HL-60 (cell line): ENCODE results near the gene PDCD4.

Experiments used
- DNase-seq, 2 experiments: peaks; one replicate each; pipeline ENCODE4 v3.0.0-alpha.2; 2010 to 2020; ENCODE audit warnings: low read depth in 1 of 2, low spot score in 1 of 2
- H3K27ac ChIP-seq: fragments of 250-450 bp; sonication (Bioruptor Pico); replicated peaks from 2 replicates; pipeline ENCODE4 v1.5.1; 2020; ENCODE audit warnings: mild to moderate bottlenecking, moderate library complexity
- H3K27me3 ChIP-seq: fragments of 250-450 bp; sonication (Bioruptor Pico); 2 replicates; pipeline ENCODE4 v1.5.1; 2021; ENCODE audit warnings: mild to moderate bottlenecking, moderate library complexity; ENCODE audit not compliant: insufficient read depth, poor library complexity, severe bottlenecking
- H3K4me3 ChIP-seq: replicated peaks from 2 replicates; pipeline ENCODE4 v1.5.1; 2011; ENCODE audit warnings: mild to moderate bottlenecking, control low read depth, low read length; ENCODE audit not compliant: insufficient read depth
- GABPA ChIP-seq: IDR thresholded peaks from 2 replicates; pipeline ENCODE4 v1.6.1; 2012; ENCODE audit warnings: low read depth
- POLR2AphosphoS5 ChIP-seq: IDR thresholded peaks from 2 replicates; pipeline ENCODE4 v1.6.1; 2012; ENCODE audit warnings: low read depth
- REST ChIP-seq: IDR thresholded peaks from 2 replicates; pipeline ENCODE4 v1.6.1; 2012; ENCODE audit warnings: low read depth; ENCODE audit not compliant: insufficient replicate concordance
- SPI1 ChIP-seq: IDR thresholded peaks from 2 replicates; pipeline ENCODE4 v1.6.1; 2012; ENCODE audit warnings: low read depth, mild to moderate bottlenecking, borderline replicate concordance
- TF ChIP-seq, protein P1 (sequence below): IDR thresholded peaks from one replicate; pipeline ENCODE4 v1.5.1; 2011; ENCODE audit warnings: low read length, control low read depth, inconsistent platforms; ENCODE audit not compliant: insufficient read depth

Gene PDCD4

DNA sequence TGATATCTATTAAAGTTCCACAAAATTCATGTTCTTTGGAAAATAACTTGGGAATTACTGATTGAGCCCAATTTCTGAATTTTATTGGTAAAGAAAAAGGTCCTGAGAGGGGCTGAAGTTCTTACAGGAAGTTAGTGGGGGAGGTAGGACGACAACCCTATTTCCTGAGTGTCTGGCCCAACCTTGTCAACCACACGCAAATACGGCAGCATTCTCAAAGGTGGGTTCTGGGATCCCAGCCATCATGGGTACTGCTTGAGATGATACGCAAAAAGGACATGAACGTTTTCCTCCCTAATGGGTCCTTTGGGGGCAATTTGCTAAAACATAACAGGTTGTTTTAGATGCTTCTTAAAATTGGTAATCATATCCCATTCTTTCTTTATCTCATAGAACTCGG lies 2.7 kb upstream of the PDCD4 start:
- TF ChIP-seq SPI1 (no peak), GABPA (no peak), POLR2AphosphoS5 (no peak), REST (no peak)
- TF ChIP-seq, protein P1, sequence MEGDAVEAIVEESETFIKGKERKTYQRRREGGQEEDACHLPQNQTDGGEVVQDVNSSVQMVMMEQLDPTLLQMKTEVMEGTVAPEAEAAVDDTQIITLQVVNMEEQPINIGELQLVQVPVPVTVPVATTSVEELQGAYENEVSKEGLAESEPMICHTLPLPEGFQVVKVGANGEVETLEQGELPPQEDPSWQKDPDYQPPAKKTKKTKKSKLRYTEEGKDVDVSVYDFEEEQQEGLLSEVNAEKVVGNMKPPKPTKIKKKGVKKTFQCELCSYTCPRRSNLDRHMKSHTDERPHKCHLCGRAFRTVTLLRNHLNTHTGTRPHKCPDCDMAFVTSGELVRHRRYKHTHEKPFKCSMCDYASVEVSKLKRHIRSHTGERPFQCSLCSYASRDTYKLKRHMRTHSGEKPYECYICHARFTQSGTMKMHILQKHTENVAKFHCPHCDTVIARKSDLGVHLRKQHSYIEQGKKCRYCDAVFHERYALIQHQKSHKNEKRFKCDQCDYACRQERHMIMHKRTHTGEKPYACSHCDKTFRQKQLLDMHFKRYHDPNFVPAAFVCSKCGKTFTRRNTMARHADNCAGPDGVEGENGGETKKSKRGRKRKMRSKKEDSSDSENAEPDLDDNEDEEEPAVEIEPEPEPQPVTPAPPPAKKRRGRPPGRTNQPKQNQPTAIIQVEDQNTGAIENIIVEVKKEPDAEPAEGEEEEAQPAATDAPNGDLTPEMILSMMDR: no peak
- peak overlapping the region; percentile 70 for H3K27ac ChIP-seq
- H3K27me3 ChIP-seq: no peaks in the 10 kb centered on the region
- no peak for DNase-seq
- H3K4me3 ChIP-seq: no peak overlapping the region

GRCh38 chr10:110870823-110871297 lies 868 bp upstream of the PDCD4 start:
- TF ChIP-seq SPI1 (no peak), REST (no peak), GABPA (no peak), POLR2AphosphoS5 (no peak)
- TF ChIP-seq, protein P1: no peak
- Histone ChIP-seq H3K27me3 (no peaks in the 10 kb centered on the region), H3K4me3 (no peak overlapping the region), H3K27ac (peak overlapping the region; percentile 97)
- no peak for DNase-seq

GRCh38 chr10:110872145-110872983 lies 636 bp downstream of the PDCD4 start:
- Histone ChIP-seq H3K4me3 (peak overlapping the region; percentile 80), H3K27ac (peak overlapping the region; percentile 97), H3K27me3 (no peaks in the 10 kb centered on the region)
- TF ChIP-seq, protein P1: peak; percentile 6
- TF ChIP-seq SPI1 (no peak), POLR2AphosphoS5 (peak; percentile 59), REST (peak; percentile 27), GABPA (no peak)
- peak; percentile 73 to 92 for DNase-seq
